Thyroid gland (tissue), 4 donors: ENCODE measurements around the gene SCN4B.

Source experiments
- CTCF ChIP-seq, 6 experiments: fragments of 200-600 bp in 3 of 6; fragments of 450-650 bp in 3 of 6; sonication (generic) in 3 of 6; IDR thresholded peaks; one replicate each; pipeline ENCODE4 v1.5.1; 2016 to 2019; ENCODE audit warnings: antibody characterized with exemption in 6 of 6, mild to moderate bottlenecking in 2 of 6, inconsistent platforms in 1 of 6, moderate library complexity in 1 of 6
- POLR2A ChIP-seq, 2 donors: fragments of 450-650 bp; IDR thresholded peaks; one replicate each; pipeline ENCODE4 v1.6.1; 2017; ENCODE audit warnings: antibody characterized with exemption in 2 of 2, mild to moderate bottlenecking in 2 of 2, moderate library complexity in 1 of 2

GRCh38 chr11:118153516-118153915 is 893 bp upstream of the SCN4B start:
- TF ChIP-seq POLR2A (IDR thresholded peaks at IDR 0.05): no peak
- no peak for TF ChIP-seq CTCF (IDR thresholded peaks at IDR 0.05)
